Smooth muscle cell of the coronary artery (primary cell): ENCODE results near the gene NAT14. TPM values are rescaled to one million over a fixed set of nuclear protein-coding genes. Genes with fewer than 3 reads are reported as not detected.

ENCODE experiments used
- total RNA-seq: library from RNA; depleted of rRNA; stranded (reverse); fragments of >200 nt; gene quantifications from 2 replicates; pipeline ENCODE4 v1.2.3, GENCODE V29; 2014; ENCODE audit warnings: low replicate concordance

The NAT14 gene
- total RNA-seq: 6.7 and 15.1 TPM in 2 replicates

GRCh38 chr19:55484593-55485438 lies at the start of gene NAT14:
NAT14 (plus strand) TSS chr19:55485188; CDS start chr19:55485709, 521 bp downstream.

GRCh38 chr19:55443045-55443823 lies 41.8 kb upstream of the NAT14 start, which contains the start of gene SHISA7:
SHISA7 (minus strand) TSS chr19:55443300; CDS start chr19:55442863, 437 bp downstream.

GRCh38 chr19:55461259-55461973 lies 23.6 kb upstream of the NAT14 start, which contains the start of gene ISOC2:
ISOC2 (minus strand) TSS chr19:55461642; CDS start chr19:55456486, 5,156 bp downstream.

GRCh38 chr19:55464662-55465054 lies 20.3 kb upstream of the NAT14 start, which contains the start of gene C19orf85:
C19orf85 (minus strand) TSS chr19:55464751; CDS start chr19:55464554, 197 bp downstream.

GRCh38 chr19:55476100-55476775 lies 8.8 kb upstream of the NAT14 start, which contains the start of gene ZNF628:
ZNF628 (plus strand) TSS chr19:55476617; CDS start chr19:55479911, 3,294 bp downstream.

GRCh38 chr19:55487924-55488687 lies 3.1 kb downstream of the NAT14 start, which contains the start of gene SSC5D:
SSC5D (plus strand) TSS chr19:55488436; CDS start chr19:55488590, 154 bp downstream.

Other genes with a start within 250 kb of the NAT14 start
- gene PPP6R1, start 226.2 kb upstream of the NAT14 start, total RNA-seq: 18.2 and 30.9 TPM in 2 replicates
- 18.0 and 25.8 TPM in 2 replicates for gene HSPBP1, start 205.1 kb upstream of the NAT14 start, total RNA-seq
- 6.9 and 11.3 TPM in 2 replicates for gene BRSK1, start 201.2 kb upstream of the NAT14 start, total RNA-seq
- not detected in 2 replicates for gene TMEM150B, start 159.8 kb upstream of the NAT14 start, total RNA-seq
- gene KMT5C, start 145.3 kb upstream of the NAT14 start, total RNA-seq: 5.8 and 10.8 TPM in 2 replicates
- not detected in 2 replicates for gene COX6B2, start 130.5 kb upstream of the NAT14 start, total RNA-seq
- not detected in 2 replicates for gene GARIN5B, start 121.9 kb upstream of the NAT14 start, total RNA-seq
- gene IL11, start 114.7 kb upstream of the NAT14 start, total RNA-seq: 0.23 and 4.7 TPM in 2 replicates
- gene TMEM190, start 108.4 kb upstream of the NAT14 start, total RNA-seq: not detected in 2 replicates
- gene TMEM238, start 100.9 kb upstream of the NAT14 start, total RNA-seq: 0.30 TPM in 1 of 2 replicates, not detected in the other
- gene RPL28, start 99.3 kb upstream of the NAT14 start, total RNA-seq: 245 and 291 TPM in 2 replicates
- 7.3 and 94.4 TPM in 2 replicates for gene UBE2S, start 77.4 kb upstream of the NAT14 start, total RNA-seq
- gene SHISA7, start 41.9 kb upstream of the NAT14 start, total RNA-seq: not detected in 2 replicates
- gene ISOC2, start 23.5 kb upstream of the NAT14 start, total RNA-seq: 23.4 and 87.9 TPM in 2 replicates
- gene C19orf85, start 20.4 kb upstream of the NAT14 start, total RNA-seq: not detected in 2 replicates
- 0.35 and 0.60 TPM in 2 replicates for gene ZNF628, start 8.6 kb upstream of the NAT14 start, total RNA-seq
- gene SSC5D, start 3.2 kb downstream of the NAT14 start, total RNA-seq: 0.68 and 5.7 TPM in 2 replicates
- not detected in 2 replicates for gene SBK2, start 51.9 kb downstream of the NAT14 start, total RNA-seq
- gene SBK3, start 60.4 kb downstream of the NAT14 start, total RNA-seq: not detected in 2 replicates
- 0.94 and 3.3 TPM in 2 replicates for gene ZNF579, start 95.7 kb downstream of the NAT14 start, total RNA-seq
- gene FIZ1, start 114.3 kb downstream of the NAT14 start, total RNA-seq: 1.3 and 1.6 TPM in 2 replicates
- gene ZNF524, start 115.1 kb downstream of the NAT14 start, total RNA-seq: 7.3 and 7.5 TPM in 2 replicates
- gene ZNF865, start 120.5 kb downstream of the NAT14 start, total RNA-seq: under 0.01 and 0.53 TPM in 2 replicates
- 2.0 and 3.5 TPM in 2 replicates for gene ZNF784, start 139.4 kb downstream of the NAT14 start, total RNA-seq
- 3.6 and 6.4 TPM in 2 replicates for gene ZNF580, start 155.8 kb downstream of the NAT14 start, total RNA-seq
- 18.8 and 20.7 TPM in 2 replicates for gene ZNF581, start 158.5 kb downstream of the NAT14 start, total RNA-seq
- gene CCDC106, start 163.0 kb downstream of the NAT14 start, total RNA-seq: 2.7 and 6.4 TPM in 2 replicates
- 82.3 and 109 TPM in 2 replicates for gene U2AF2, start 169.8 kb downstream of the NAT14 start, total RNA-seq
- 54.2 and 64.5 TPM in 2 replicates for gene EPN1, start 190.0 kb downstream of the NAT14 start, total RNA-seq